HG03108 (cell line): Measurements from ENCODE around the gene BCL3.
"Not testable (repeated sequence)": the region's sequence is repeated elsewhere in the genome, so short reads cannot be mapped to it uniquely, and the experiment has no call there.

Experiments
- ATAC-seq: cut with Tn5 transposase; IDR thresholded peaks from one replicate; pipeline ENCODE4 v1.9.1; 2021; ENCODE audit warnings: moderate library complexity; ENCODE audit not compliant: unreplicated experiment

Gene BCL3

DNA sequence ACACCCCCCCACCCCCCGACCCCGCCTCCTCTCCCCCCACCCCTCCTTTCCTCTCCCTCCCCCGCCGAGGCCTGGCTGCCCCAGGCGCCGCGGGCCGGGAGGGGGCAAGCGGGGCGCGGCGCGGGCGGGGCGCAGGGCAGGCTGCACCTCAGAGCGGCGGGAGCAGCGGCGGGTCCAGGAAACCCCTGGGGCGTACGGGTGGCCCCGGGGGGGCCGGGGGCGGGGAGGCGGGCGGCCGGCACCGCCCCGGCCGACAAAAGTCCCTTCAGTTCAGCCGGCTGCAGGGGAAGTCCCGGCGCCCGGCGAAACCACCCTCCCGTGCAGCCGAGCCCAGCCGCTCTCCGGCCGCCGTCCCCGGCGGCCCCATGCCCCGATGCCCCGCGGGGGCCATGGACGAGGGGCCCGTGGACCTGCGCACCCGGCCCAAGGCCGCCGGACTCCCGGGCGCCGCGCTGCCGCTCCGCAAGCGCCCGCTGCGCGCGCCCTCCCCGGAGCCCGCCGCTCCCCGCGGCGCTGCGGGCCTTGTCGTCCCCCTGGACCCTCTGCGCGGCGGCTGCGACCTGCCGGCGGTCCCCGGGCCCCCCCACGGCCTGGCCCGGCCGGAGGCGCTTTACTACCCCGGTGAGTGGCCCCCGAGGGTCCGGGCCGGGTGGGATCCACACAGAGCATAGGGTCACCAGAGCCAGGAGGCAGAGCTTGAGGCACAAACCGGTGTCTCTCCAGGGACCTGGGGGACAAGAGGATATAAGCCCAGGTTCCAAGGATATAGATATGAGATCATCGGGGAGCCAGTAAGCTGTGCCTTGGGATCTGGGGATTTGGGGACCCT lies at the start of gene BCL3:
TSS of gene BCL3 (plus strand) at position 283 of the 829 bp plus-strand sequence. CDS start at position 366, 83 bp downstream.
- ATAC-seq = peak; percentile 30

- ATAC-seq = no peak
These were observed 48.0 kb upstream of the BCL3 start for GRCh38 chr19:44700547-44700946.

- no peak for ATAC-seq
These were observed 47.3 kb upstream of the BCL3 start for GRCh38 chr19:44701228-44701627.

DNA sequence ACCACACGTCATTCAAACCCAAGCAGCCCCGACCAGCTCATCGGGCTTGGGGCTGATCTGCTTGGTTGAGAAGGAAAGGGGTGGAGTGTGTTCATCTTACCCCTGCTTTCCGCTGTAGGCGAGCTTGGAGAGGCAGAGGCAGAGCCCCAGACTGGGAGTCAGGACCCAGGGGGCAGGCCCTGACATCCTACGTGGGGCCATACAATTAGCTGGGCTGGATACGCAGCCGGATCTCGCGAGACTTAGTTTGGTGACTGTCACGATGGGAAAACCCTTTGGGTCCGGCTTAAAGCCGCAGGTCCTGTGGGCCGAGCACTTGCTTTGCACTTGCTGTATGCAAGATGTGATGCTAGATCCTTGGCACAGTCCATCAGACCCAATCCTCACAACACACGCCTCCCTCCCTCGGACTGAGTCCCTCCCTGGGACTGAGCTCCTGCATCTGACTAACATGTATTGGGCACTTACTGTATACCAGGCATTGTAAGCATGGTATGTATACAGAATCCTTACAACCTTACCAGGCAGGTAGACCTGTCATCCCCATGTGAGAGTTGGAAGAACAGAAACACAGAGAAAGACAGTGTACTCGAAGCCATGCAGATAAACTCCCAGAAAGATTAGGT lies 45.8 kb upstream of the BCL3 start:
- no peak for ATAC-seq

GRCh38 chr19:44703336-44704078 lies 45.0 kb upstream of the BCL3 start:
- ATAC-seq = no peak

GRCh38 chr19:44704982-44705381 lies 43.5 kb upstream of the BCL3 start:
- no peak for ATAC-seq

- ATAC-seq = no peak
These were observed 43.0 kb upstream of the BCL3 start for GRCh38 chr19:44705502-44706010.

- ATAC-seq = no peak
These were observed 41.8 kb upstream of the BCL3 start for GRCh38 chr19:44706506-44707236.

DNA sequence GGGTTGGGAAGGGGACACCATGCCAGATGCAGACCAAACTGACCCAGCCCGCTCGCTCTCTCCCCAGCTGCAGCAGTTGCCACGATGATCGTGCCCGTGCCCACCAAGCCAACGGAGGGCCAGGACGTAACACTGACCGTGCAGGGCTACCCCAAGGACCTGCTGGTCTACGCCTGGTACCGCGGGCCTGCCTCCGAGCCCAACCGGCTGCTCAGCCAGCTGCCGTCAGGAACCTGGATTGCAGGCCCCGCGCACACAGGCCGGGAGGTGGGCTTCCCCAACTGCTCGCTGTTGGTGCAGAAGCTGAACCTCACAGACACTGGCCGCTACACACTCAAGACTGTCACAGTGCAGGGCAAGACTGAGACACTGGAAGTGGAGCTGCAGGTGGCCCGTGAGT lies 40.7 kb upstream of the BCL3 start:
- no peak for ATAC-seq

DNA sequence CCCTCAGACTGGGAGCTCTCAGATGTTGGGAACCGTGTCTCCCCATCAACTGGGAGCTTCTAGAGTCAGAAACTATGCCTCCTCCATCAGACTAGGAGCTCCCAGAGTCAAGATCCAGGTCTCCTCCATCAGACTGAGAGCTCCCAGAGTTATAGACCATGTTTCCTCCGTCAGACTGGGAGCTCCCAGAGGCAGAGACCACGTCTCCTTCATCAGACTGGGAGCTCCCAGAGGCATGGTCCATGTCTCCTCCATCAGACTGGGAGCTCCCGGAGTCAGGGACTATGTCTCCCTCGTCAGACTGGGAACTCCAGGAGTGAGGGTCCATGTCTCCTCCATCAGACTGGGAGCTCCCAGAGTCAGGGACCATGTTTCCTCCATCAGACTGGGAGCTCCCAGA lies 39.6 kb upstream of the BCL3 start:
- ATAC-seq = no peak

DNA sequence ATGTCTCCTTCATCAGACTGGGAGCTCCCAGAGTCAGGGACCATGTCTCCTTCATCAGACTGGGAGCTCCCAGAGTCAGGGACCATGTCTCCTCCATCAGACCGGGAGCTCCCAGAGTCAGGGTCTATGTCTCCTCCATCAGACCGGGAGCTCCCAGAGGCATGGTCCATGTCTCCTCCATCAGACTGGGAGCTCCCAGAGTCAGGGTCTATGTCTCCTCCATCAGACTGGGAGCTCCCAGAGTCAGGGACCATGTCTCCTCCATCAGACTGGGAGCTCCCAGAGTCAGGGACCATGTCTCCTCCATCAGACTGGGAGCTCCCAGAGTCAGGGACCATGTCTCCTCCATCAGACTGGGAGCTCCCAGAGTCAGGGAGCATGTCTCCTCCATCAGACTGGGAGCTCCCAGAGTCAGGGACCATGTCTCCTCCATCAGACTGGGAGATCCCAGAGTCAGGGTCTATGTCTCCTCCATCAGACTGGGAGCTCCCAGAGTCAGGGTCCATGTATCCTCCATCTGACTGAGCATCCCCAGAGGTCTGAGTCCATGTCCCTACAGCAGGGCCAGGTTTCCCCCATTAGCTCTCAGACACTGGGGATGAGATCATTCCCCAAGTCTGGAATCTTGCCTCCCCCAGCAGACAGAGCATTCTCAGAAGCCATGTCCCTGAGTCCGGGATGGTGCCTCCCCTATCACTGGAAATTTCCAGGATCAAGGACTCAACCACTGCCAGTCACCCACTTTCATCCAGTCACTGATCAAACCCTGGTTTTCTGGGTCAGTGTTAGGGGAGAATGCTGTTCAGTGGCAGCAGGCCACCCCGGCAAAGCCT lies 38.9 kb upstream of the BCL3 start:
- not testable (repeated sequence) for ATAC-seq

- no peak for ATAC-seq
These were observed 38.0 kb upstream of the BCL3 start for GRCh38 chr19:44710483-44710882.

DNA sequence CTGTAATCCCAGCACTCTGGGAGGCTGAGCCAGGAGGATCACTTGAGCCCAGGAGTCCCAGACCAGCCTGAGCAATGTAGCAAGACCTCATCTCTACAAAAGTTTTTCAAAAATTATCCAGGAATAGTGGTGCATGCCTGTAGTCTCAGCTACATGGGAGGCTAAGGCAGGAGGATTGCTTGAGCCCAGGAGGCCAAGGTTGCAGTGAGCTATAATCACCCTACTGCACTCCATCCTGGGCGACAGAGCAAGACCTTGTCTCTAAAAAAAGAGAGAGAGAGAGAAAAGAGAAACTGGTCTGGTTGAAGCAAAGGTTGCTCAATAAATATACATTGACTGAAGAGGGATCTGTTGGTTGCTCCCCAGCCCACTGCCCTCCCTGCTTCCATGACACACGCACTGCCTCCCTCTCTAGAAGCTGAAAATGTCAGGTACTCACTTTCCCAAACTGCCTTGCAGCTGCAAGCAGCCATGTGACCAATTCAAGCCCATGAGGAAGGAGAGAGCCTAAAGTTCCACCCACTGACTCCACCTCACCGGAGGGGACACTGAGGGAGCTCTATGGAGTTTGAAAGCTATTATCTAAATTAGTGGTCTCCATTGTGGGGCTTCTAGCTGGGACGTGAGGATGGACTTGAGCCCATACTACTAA lies 35.5 kb upstream of the BCL3 start:
- no peak for ATAC-seq

- ATAC-seq = no peak
These were observed 33.8 kb upstream of the BCL3 start for GRCh38 chr19:44714597-44715169.

GRCh38 chr19:44717603-44718002 lies 30.9 kb upstream of the BCL3 start:
- ATAC-seq = no peak

DNA sequence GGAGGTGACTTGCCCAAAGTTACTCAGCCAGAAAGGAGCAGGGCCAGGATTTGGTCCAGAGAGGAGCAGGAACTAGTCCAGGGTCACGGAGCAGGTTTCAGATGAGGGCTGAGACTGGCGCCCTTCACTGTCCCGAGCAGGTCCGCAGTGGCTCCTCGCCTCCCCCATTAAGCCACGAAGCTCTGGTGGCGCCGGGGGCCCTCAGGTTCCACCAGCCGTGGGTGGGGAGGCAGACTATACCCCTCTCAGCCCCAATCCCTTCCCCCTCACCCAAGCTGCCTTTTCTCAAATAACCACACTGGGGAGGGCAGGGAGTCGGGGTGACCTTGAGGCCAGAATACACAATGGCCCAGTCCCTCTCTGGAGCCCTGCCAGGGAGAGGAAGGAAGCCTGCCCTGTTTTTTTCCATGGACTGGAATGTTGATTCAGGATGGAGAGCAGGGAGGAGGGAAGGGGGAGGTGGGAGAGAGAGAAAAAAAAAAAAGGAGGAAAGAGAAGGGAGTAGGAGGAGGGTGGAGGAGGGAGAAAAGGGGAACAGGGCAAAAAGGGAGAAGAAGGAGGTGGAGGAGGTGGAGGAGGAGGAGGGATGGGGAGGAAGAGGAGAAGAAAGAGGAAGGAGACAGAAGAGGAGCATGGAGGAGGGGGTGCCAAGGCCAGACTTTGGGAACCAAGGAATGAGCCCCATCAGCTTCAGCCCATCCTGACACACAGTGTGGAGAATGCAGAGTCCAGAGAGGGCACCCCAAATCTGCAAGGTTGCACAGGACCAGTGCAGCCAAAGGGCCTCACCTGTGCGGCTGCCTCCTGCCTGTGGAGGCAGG lies 29.9 kb upstream of the BCL3 start:
- no peak for ATAC-seq

GRCh38 chr19:44719262-44719701 lies 29.2 kb upstream of the BCL3 start:
- no peak for ATAC-seq

DNA sequence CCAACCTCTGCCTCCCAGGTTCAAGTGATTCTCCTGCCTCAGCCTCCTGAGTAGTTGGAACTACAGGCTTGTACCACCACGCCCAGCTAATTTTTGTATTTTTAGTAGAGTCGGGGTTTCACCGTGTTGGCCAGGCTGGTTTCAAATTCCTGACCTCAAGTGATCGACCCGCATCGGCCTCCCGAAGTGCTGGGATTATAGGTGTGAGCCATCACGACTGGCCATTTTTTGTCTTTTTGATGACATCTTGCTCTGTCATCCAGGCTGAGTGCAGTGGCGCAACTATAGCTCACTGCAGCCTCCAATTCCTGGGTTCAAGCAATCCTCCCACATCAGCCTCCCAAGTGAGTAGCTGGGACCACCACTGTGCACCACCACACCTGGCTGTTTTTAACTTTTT lies 28.1 kb upstream of the BCL3 start:
- not testable (repeated sequence) for ATAC-seq
